ENCODE data around the gene TULP1. TPM values are rescaled to one million over a fixed set of nuclear protein-coding genes. Genes with fewer than 3 reads are reported as not detected.
A peak's percentile ranks its signal among the peaks of the same experiment; 100 is the strongest.

The TULP1 gene
- total RNA-seq, 3 donors from 2014 or later, result not detected

- peaks cover 3% of the 10 kb centered on the region for H3K36me3 ChIP-seq (ENCODE audit: low read depth)
- TF ChIP-seq CTCF (IDR thresholded peaks at IDR 0.05), result no peak
- H3K9me3 ChIP-seq, result no peaks in the 10 kb centered on the region
- intact Hi-C loops (cut with DNase I, micrococcal nuclease), result no loop called here
- no peak overlapping the region for H3K4me3 ChIP-seq
- no peak for ATAC-seq
- H3K4me1 ChIP-seq (ENCODE audit: low read depth), result peaks cover 4% of the 10 kb centered on the region
- no peak for DNase-seq
Observed at GRCh38 chr6:35477028-35477427, 35.7 kb downstream of the TULP1 start.

- Histone ChIP-seq H3K4me3 (no peak overlapping the region), H3K4me1 (ENCODE audit: low read depth) (peaks cover 10% of the 10 kb centered on the region), H3K36me3 (ENCODE audit: low read depth) (peaks cover 3% of the 10 kb centered on the region), H3K9me3 (no peaks in the 10 kb centered on the region)
- no peak for DNase-seq
- peak; percentile 13 for ATAC-seq
- intact Hi-C loops (cut with DNase I, micrococcal nuclease), result no loop called here
- no peak for TF ChIP-seq CTCF (IDR thresholded peaks at IDR 0.05)
Observed at GRCh38 chr6:35476004-35476403, 36.7 kb downstream of the TULP1 start.

- Histone ChIP-seq H3K36me3 (ENCODE audit: low read depth) (peaks cover 3% of the 10 kb centered on the region), H3K9me3 (no peaks in the 10 kb centered on the region), H3K4me1 (ENCODE audit: low read depth) (peaks cover 10% of the 10 kb centered on the region), H3K4me3 (no peak overlapping the region)
- TF ChIP-seq CTCF (IDR thresholded peaks at IDR 0.05), result no peak
- DNase-seq (no peak), ATAC-seq (no peak)
- intact Hi-C loops (cut with DNase I, micrococcal nuclease), result no loop called here
Observed at GRCh38 chr6:35475573-35475972, 37.1 kb downstream of the TULP1 start.

- H3K4me3 ChIP-seq, result no peak overlapping the region
- peaks cover 3% of the 10 kb centered on the region for H3K36me3 ChIP-seq (ENCODE audit: low read depth)
- no peak for TF ChIP-seq CTCF (IDR thresholded peaks at IDR 0.05)
- DNase-seq, result no peak
- peaks cover 14% of the 10 kb centered on the region for H3K4me1 ChIP-seq (ENCODE audit: low read depth)
- no peak for ATAC-seq
- H3K9me3 ChIP-seq, result no peaks in the 10 kb centered on the region
- intact Hi-C loops (cut with DNase I, micrococcal nuclease), result no loop called here
Observed at GRCh38 chr6:35474942-35475570, 37.6 kb downstream of the TULP1 start.

DNA sequence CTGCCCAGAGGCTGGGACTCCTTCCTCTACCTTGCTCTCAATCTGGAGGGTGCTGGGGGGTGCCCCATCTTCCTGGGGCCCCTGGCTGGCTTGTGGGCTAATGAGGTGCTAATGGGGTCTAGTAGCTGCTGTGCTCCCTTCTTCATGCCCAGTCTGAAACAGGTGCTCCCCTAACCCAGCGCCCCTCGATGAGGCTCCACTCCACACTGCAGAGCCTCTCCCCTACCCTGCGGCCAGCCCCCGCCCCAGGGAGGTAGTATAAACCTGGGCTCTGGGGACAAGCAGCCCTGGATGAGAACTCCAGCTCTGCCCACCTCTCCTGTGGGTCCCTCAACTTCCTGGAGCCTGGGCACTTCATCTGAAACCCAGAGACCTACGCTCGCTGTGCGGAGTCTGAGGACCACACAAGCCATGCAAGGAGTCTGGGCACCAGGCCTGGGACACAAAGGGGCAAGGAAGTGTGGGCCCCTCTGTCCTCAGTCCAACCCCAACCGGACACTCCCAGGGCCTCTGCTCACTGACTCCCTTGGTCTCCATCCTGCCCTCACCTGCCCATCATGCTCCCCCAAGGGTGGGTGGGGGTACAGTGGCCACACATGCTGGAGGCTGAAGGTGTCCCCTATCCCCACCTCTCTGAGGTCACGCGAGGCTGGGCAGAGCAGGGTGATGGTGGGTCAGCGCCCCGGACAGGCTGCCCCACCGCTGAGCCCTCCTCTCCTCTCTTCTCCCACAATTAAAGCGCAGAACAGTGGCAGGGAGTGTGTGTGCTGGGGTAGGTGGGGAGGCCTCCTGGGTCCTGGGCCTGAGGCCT, 38.4 kb downstream of the TULP1 start:
- DNase-seq, result peak in 1 of 3 donors; percentile 28
- Histone ChIP-seq H3K4me1 (ENCODE audit: low read depth) (peaks cover 16% of the 10 kb centered on the region), H3K9me3 (no peaks in the 10 kb centered on the region), H3K36me3 (ENCODE audit: low read depth) (peaks cover 3% of the 10 kb centered on the region), H3K4me3 (no peak overlapping the region)
- peak; percentile 6 for ATAC-seq
- no peak for TF ChIP-seq CTCF (IDR thresholded peaks at IDR 0.05)
- intact Hi-C loops (cut with DNase I, micrococcal nuclease), result no loop called here

All from mucosa of descending colon (tissue), 3 donors.